PC-3 (cell line): ENCODE results near the gene RNF150.

Source experiments
- EZH2 ChIP-seq: fragments of 300-600 bp; sonication (generic); IDR thresholded peaks from one replicate; pipeline ENCODE4 v1.6.1; 2017; ENCODE audit warnings: antibody characterized with exemption, mild to moderate bottlenecking, low read length; ENCODE audit not compliant: unreplicated experiment
- EZH2phosphoT487 ChIP-seq: fragments of 300-600 bp; sonication (generic); IDR thresholded peaks from 2 replicates; pipeline ENCODE4 v1.6.1; 2018; ENCODE audit warnings: mild to moderate bottlenecking, antibody characterized with exemption, low read length, borderline replicate concordance
- TF ChIP-seq, protein P1 (sequence below): fragments of 300-600 bp; sonication (generic); conservative IDR thresholded peaks from 2 replicates; pipeline ENCODE4 v1.5.1; 2017; ENCODE audit warnings: antibody characterized with exemption, low read depth, mild to moderate bottlenecking, low read length

DNA sequence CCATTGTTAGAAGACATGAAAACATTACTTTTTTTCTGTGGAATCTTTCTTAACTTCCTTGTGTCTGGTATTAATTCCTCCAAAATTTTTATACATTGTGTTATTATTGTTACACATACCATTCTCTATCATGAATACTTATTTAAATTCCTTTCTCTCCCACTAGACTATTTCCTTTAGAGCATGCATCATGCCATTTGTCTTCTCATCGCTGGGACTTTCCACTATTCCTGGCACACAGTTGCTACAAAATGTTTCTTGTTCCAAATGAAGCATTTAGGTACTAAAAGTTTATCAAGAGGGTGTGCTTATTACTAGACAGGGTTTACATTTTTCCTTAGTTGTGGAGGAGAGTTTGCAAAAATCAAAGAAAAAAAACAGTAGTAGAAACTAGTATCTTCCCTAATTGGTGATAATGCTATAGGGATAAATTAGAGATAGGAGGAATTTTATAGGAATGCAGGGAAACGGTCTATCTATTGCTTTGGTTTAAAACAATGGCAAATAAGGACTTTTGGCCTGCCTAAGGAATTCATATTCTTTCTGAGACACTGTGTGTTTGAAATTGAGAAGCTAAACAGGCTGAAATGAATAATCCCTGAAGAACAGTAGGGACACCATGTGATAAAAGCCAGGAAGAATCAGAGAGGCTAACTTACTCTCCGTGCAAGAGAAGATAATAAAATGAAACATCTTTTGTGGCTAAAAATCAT lies 189.6 kb downstream of the RNF150 start:
- TF ChIP-seq, protein P1, sequence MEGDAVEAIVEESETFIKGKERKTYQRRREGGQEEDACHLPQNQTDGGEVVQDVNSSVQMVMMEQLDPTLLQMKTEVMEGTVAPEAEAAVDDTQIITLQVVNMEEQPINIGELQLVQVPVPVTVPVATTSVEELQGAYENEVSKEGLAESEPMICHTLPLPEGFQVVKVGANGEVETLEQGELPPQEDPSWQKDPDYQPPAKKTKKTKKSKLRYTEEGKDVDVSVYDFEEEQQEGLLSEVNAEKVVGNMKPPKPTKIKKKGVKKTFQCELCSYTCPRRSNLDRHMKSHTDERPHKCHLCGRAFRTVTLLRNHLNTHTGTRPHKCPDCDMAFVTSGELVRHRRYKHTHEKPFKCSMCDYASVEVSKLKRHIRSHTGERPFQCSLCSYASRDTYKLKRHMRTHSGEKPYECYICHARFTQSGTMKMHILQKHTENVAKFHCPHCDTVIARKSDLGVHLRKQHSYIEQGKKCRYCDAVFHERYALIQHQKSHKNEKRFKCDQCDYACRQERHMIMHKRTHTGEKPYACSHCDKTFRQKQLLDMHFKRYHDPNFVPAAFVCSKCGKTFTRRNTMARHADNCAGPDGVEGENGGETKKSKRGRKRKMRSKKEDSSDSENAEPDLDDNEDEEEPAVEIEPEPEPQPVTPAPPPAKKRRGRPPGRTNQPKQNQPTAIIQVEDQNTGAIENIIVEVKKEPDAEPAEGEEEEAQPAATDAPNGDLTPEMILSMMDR: no peak
- no peak for TF ChIP-seq EZH2
- no peak for TF ChIP-seq EZH2phosphoT487
